HG02943 (cell line): ENCODE data around the gene GTF3C1.

ENCODE experiments used
- ATAC-seq: cut with Tn5 transposase; IDR thresholded peaks from one replicate; pipeline ENCODE4 v1.9.1; 2021; ENCODE audit warnings: mild to moderate bottlenecking, low read depth, moderate library complexity; ENCODE audit not compliant: unreplicated experiment

Gene GTF3C1, protein sequence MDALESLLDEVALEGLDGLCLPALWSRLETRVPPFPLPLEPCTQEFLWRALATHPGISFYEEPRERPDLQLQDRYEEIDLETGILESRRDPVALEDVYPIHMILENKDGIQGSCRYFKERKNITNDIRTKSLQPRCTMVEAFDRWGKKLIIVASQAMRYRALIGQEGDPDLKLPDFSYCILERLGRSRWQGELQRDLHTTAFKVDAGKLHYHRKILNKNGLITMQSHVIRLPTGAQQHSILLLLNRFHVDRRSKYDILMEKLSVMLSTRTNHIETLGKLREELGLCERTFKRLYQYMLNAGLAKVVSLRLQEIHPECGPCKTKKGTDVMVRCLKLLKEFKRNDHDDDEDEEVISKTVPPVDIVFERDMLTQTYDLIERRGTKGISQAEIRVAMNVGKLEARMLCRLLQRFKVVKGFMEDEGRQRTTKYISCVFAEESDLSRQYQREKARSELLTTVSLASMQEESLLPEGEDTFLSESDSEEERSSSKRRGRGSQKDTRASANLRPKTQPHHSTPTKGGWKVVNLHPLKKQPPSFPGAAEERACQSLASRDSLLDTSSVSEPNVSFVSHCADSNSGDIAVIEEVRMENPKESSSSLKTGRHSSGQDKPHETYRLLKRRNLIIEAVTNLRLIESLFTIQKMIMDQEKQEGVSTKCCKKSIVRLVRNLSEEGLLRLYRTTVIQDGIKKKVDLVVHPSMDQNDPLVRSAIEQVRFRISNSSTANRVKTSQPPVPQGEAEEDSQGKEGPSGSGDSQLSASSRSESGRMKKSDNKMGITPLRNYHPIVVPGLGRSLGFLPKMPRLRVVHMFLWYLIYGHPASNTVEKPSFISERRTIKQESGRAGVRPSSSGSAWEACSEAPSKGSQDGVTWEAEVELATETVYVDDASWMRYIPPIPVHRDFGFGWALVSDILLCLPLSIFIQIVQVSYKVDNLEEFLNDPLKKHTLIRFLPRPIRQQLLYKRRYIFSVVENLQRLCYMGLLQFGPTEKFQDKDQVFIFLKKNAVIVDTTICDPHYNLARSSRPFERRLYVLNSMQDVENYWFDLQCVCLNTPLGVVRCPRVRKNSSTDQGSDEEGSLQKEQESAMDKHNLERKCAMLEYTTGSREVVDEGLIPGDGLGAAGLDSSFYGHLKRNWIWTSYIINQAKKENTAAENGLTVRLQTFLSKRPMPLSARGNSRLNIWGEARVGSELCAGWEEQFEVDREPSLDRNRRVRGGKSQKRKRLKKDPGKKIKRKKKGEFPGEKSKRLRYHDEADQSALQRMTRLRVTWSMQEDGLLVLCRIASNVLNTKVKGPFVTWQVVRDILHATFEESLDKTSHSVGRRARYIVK (N-terminal part only)

GRCh38 chr16:27549746-27550581, at the start of gene GTF3C1, which contains the start of gene KATNIP:
TSS of gene GTF3C1 (minus strand) at chr16:27549913. CDS start at chr16:27549890, 23 bp downstream.
TSS of gene KATNIP (plus strand) at chr16:27550144. CDS start at chr16:27550171, 27 bp downstream.
- peak; percentile 95 for ATAC-seq

DNA sequence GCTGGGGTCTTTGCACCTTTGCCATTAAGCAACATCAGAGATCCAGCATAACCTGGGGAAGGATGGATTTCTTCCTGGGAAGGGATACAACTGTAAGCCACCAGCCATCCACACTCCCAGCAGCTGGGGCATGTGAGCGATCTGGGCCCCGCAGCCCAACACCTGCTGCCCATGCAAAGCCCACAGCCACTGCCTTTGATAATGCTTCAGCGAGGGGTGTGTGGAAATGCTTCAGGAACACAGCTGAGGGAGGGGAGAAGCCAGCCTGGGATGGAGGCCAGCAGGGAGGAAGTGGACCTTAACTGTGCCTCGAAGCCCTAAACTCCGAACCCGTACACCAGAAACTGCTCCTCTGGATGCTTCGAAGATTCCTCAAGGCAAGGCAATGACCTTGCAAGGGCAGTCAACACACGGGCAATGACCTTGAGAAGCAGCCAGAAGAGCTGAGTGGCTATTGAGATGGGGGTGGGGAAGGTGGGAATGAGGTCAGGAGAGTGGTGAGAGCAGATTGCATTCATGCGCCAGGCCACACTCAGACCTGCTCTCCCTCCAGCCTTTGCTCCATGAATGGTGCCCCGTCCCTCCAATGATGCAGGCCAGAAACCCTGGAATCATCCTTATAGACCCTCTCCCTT, 49.3 kb upstream of the GTF3C1 start:
- ATAC-seq, result no peak

DNA sequence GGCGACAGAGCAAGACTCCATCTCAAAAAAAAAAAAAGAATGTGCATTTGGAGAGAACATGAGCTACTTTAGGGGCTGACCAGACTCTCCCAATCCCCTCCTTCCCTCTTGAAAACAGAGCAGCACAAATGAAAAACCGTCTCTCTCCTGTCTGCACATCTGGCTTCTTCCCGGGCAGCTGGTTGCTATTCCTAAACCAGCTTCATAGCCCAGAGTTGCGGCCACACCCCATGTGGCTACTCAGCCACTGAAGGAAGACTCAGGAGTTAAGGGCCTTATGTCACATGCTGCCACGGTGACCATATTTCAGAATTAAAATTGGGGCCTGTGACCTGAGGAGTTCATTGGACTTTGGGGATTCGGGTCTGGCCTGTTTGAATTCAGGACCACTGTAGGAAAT, 48.5 kb upstream of the GTF3C1 start:
- ATAC-seq, result no peak

GRCh38 chr16:27597361-27597760, 47.6 kb upstream of the GTF3C1 start:
- no peak for ATAC-seq

GRCh38 chr16:27596411-27596810, 46.7 kb upstream of the GTF3C1 start:
- ATAC-seq, result no peak

- ATAC-seq, result no peak
Observed at GRCh38 chr16:27595993-27596392, 46.3 kb upstream of the GTF3C1 start.

GRCh38 chr16:27595475-27595874, 45.8 kb upstream of the GTF3C1 start:
- no peak for ATAC-seq

DNA sequence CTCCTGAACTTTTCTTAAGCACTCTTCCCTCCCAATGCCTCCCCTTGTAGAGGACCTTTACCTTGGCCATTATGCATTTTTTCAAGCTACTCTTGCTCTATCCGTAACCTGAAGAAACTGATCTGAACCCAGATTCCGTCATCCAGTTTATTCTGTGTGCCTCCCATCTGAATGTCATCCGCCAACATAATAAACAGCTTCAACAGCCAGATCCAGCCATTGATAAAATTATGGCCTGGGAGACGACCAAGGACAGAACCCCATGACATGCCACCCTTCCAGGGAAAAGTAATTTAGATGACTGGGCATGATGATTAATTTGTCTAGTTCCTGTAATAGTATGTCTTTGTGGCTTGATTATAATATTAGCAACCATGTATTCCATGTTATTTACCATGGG, 42.1 kb upstream of the GTF3C1 start:
- no peak for ATAC-seq

- no peak for ATAC-seq
Observed at GRCh38 chr16:27588057-27588456, 38.3 kb upstream of the GTF3C1 start.

- no peak for ATAC-seq
Observed at GRCh38 chr16:27586711-27587110, 37.0 kb upstream of the GTF3C1 start.

- no peak for ATAC-seq
Observed at GRCh38 chr16:27585200-27585599, 35.5 kb upstream of the GTF3C1 start.

DNA sequence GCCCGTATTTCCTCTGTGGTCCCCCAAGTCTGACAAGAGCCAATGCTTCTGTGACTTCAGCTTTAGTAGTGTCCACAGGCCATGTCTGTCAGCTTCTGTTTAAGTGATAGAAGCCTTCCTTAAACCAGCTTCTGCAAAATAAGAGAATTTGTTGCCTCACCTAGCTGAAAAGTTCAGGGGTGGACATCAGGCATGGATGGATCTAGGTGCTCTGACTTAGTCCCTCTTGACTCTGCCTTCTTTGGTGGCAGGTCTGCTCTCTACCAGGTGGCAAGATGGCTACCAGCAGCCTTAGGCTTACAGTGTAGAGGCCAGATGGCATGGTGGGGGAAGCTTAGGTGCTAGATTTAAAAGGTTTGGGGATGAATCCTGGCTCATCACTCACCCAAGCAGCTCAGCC, 33.9 kb upstream of the GTF3C1 start:
- no peak for ATAC-seq

DNA sequence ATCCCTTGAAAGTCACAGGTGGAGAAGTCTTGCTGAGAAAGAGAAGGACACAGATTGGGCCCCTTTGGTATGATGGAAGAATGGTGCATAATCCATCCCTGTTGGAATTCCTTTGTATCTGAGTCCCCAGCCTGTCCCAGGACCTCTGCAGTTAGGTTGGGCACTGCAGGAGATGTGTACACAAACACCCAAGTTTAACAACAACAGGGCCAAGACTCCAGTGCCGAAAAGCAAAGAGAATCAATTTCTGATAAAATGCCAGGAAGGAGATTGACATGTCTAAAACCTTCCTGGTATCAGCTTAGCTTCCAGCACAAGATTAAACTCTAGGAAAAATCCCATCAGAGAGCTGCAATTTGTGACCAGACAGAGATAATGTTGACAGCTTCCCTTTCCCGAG, 33.2 kb upstream of the GTF3C1 start:
- ATAC-seq, result no peak

DNA sequence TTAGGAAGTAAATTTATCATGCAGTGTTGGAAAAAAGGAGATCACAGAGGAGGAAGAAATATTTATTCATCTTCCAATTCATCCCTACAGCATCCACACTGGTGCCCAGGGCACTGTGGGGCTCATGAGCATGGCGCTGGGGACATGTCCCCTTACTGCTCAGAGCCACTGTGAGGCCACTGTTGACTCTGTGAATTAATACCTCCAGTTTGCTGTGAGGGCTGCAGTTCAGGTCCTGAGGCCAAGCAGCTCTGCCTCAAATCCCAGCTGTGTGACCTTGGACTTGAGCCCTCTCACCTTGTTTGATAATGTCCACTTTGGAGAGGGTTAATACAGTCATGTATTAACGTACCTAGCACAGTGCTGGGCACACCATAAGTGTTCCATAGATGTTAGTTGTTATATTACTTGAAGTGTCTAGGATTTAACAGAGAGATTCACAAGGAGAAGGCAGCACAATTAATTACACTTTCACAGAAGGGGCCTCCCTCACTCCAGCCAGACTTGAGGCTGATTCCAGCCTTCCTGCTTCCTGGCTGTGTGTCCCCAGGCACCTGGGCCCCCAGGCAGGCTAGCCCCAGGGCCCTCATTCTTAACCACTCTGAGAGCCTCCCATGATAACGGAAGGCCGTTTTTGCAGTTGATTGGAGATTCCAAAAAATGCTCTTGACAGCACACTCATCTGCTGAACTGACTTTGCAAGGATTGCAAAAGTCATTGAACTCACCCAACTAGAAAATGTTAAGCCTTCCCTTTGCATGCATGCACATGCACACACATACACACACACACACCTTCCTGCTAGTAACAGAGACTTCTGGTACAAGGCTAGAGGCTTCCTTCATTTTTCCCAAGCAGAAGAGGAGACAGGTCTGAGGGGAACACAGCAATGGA, 29.6 kb upstream of the GTF3C1 start:
- no peak for ATAC-seq

- no peak for ATAC-seq
Observed at GRCh38 chr16:27576729-27577128, 27.0 kb upstream of the GTF3C1 start.

GRCh38 chr16:27572711-27573110, 23.0 kb upstream of the GTF3C1 start:
- no peak for ATAC-seq

- ATAC-seq, result no peak
Observed at GRCh38 chr16:27571433-27572326, 22.0 kb upstream of the GTF3C1 start.
